Fibroblast of lung (primary cell): ENCODE measurements around the gene RACGAP1. TPM values are rescaled to one million over a fixed set of nuclear protein-coding genes. Genes with fewer than 3 reads are reported as not detected.

Experiments used
- DNase-seq, 2 donors: peaks; one replicate each; pipeline versions ENCODE4 v3.0.0 to v3.0.0-alpha.2; 2010; ENCODE audit warnings: low read depth in 2 of 2
- H2AFZ ChIP-seq: 2 replicates; pipeline ENCODE4 v1.5.1; 2012; ENCODE audit warnings: low read length, control low read depth, inconsistent platforms
- H3K27ac ChIP-seq: 2 replicates; pipeline ENCODE4 v1.5.1; 2011; ENCODE audit warnings: low read length, control low read depth; ENCODE audit not compliant: insufficient read depth
- H3K27me3 ChIP-seq: 2 replicates; pipeline ENCODE4 v1.5.1; 2011; ENCODE audit warnings: mild to moderate bottlenecking, low read length; ENCODE audit not compliant: control insufficient read depth, insufficient read depth
- H3K36me3 ChIP-seq: 2 replicates; pipeline ENCODE4 v1.5.1; 2011; ENCODE audit warnings: low read length; ENCODE audit not compliant: control insufficient read depth, insufficient read depth
- H3K4me1 ChIP-seq: 2 replicates; pipeline ENCODE4 v1.5.1; 2011; ENCODE audit warnings: low read length; ENCODE audit not compliant: control insufficient read depth, insufficient read depth; ENCODE audit errors: extremely low read depth
- H3K4me2 ChIP-seq: 2 replicates; pipeline ENCODE4 v1.5.1; 2011; ENCODE audit warnings: low read length, control low read depth; ENCODE audit not compliant: insufficient read depth; ENCODE audit errors: extremely low read depth
- H3K4me3 ChIP-seq, 4 experiments: fragments of 200-600 bp in 1 of 4; sonication (generic) in 1 of 4; replicated peaks in 1 of 4; 2 replicates each; pipeline ENCODE4 v1.5.1; 2011 to 2016; ENCODE audit warnings: low read length in 4 of 4, low read depth in 3 of 4, mild to moderate bottlenecking in 3 of 4, control low read depth in 2 of 4, inconsistent platforms in 1 of 4, mixed read lengths in 1 of 4; ENCODE audit not compliant: insufficient read depth in 1 of 4; ENCODE audit errors: control extremely low read depth in 1 of 4
- H3K79me2 ChIP-seq: 2 replicates; pipeline ENCODE4 v1.5.1; 2012; ENCODE audit warnings: mild to moderate bottlenecking, low read length, inconsistent platforms; ENCODE audit not compliant: control insufficient read depth, insufficient read depth
- H3K9ac ChIP-seq: 2 replicates; pipeline ENCODE4 v1.5.1; 2011; ENCODE audit warnings: mild to moderate bottlenecking, low read length, control low read depth; ENCODE audit not compliant: insufficient read depth
- H3K9me3 ChIP-seq: 2 replicates; pipeline ENCODE4 v1.5.1; 2012; ENCODE audit warnings: low read depth, low read length; ENCODE audit not compliant: control insufficient read depth, insufficient read depth
- H4K20me1 ChIP-seq: 2 replicates; pipeline ENCODE4 v1.5.1; 2011; ENCODE audit warnings: low read length; ENCODE audit not compliant: control insufficient read depth, insufficient read depth; ENCODE audit errors: extremely low read depth
- CTCF ChIP-seq, 2 donors: IDR thresholded peaks in 1 of 2; conservative IDR thresholded peaks in 1 of 2; 1 replicate in 1 of 2; 2 replicates in 1 of 2; pipeline ENCODE4 v1.5.1; 2011 to 2012; ENCODE audit warnings: low read length in 2 of 2, control low read depth in 1 of 2, inconsistent platforms in 1 of 2, low read depth in 1 of 2, mild to moderate bottlenecking in 1 of 2
- EZH2 ChIP-seq: IDR thresholded peaks from 2 replicates; pipeline ENCODE4 v1.5.1; 2012; ENCODE audit warnings: low read length, control low read depth, mild to moderate bottlenecking; ENCODE audit errors: missing control alignments
- polyA plus RNA-seq, 2 donors: library from polyadenylated mRNA; depleted of rRNA in 1 of 2; stranded (reverse) in 1 of 2; unstranded in 1 of 2; fragments of >200 nt; gene quantifications; 2 replicates each; pipeline ENCODE4 v1.2.1, GENCODE V29; 2011 to 2012; ENCODE audit warnings: missing spikeins in 1 of 2
- total RNA-seq: library from RNA; depleted of rRNA; stranded (reverse); fragments of >200 nt; gene quantifications from 2 replicates; pipeline ENCODE4 v1.2.1, GENCODE V29; 2014

The RACGAP1 gene
- total and polyA plus RNA-seq, 2 donors (not counting 1 experiment from before 2014, with no cell fraction given), result 22.9 to 38.1 TPM

- H3K36me3 ChIP-seq, result no peaks in the 10 kb centered on the region
- H2AFZ ChIP-seq, result no peak overlapping the region
- H3K4me1 ChIP-seq, result peaks cover under 1% of the 10 kb centered on the region
- no peak overlapping the region for H3K4me3 ChIP-seq
- no peaks in the 10 kb centered on the region for H3K9me3 ChIP-seq
- H3K27ac ChIP-seq, result no peak overlapping the region
- H3K79me2 ChIP-seq, result no peaks in the 10 kb centered on the region
- no peak for TF ChIP-seq CTCF (conservative IDR thresholded peaks at IDR 0.05 in 1 of 2, IDR thresholded peaks at IDR 0.05 in 1 of 2; ENCODE audit: low read depth in 1 of 2, low read length in 2 of 2)
- peak; percentile 52 for TF ChIP-seq EZH2
- H3K9ac ChIP-seq, result no peak overlapping the region
- H3K4me2 ChIP-seq, result no peak overlapping the region
- DNase-seq, result no peak
- H3K27me3 ChIP-seq, result peaks cover 63% of the 10 kb centered on the region
- no peaks in the 10 kb centered on the region for H4K20me1 ChIP-seq
These were observed 63.1 kb downstream of the RACGAP1 start for GRCh38 chr12:49961993-49962764.

DNA sequence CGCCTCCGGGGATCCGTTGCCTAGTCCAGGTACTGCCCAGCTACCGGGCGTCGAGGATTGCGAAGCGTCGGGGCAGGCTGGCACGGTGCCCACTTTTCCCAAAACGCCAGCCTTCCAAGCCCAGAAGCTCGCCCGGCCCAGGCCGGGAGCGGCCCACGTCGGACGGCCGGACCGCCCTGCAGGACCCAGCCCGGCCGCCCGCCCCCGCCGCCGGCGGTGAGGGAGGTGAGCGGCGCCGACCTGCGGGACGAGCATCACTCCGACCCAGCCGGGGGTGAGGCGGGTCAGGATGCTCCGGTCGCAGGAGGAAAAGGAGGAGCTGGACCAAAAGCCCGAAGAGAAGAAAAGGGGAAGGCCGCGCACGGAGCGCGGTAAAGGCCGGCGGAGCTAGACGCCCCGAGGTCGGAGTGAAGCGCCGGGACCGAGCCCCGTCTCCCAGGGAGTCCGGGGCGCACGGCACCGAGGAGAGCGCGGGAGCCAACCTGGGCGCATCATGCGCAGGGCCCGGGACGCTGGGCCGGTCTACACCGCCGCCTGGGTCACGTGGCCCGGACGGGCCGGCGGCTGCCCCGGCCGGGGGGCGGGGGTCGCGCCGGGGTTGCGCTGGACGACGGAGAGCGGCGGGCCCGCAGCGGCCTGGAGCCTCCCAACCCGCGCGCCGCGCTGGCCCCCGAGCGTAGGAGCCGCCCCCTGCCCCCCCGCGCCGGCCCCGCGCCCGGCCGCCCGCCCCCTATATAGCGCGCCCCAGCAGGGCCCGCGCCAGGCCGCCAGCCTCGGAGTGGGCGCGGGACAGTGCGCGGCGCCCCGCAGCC lies 64.0 kb downstream of the RACGAP1 start, which contains the start of gene AQP5:
Gene AQP5, plus strand, starts transcription at position 762 of the 812 bp plus-strand sequence. CDS start 146 bp downstream, outside the sequence.
- no peaks in the 10 kb centered on the region for H3K9me3 ChIP-seq
- H2AFZ ChIP-seq, result no peak within 1 kb of the TSS
- no peaks in the 10 kb centered on the region for H4K20me1 ChIP-seq
- H3K27me3 ChIP-seq, result peaks cover 59% of the 10 kb centered on the region
- H3K4me2 ChIP-seq, result peak within 1 kb of the TSS; percentile 35
- no peaks in the 10 kb centered on the region for H3K4me1 ChIP-seq
- DNase-seq, result no peak
- H3K9ac ChIP-seq, result no peak within 1 kb of the TSS
- H3K79me2 ChIP-seq, result no peaks in the 10 kb centered on the region
- TF ChIP-seq CTCF (conservative IDR thresholded peaks at IDR 0.05 in 1 of 2, IDR thresholded peaks at IDR 0.05 in 1 of 2; ENCODE audit: low read depth in 1 of 2, low read length in 2 of 2), result no peak
- peak; percentile 92 for TF ChIP-seq EZH2
- no peaks in the 10 kb centered on the region for H3K36me3 ChIP-seq
- no peak within 1 kb of the TSS for H3K27ac ChIP-seq
- H3K4me3 ChIP-seq, result peak within 1 kb of the TSS in 1 of 4 experiments; percentile 4

- Histone ChIP-seq H3K4me1 (no peaks in the 10 kb centered on the region), H3K27me3 (peaks cover 65% of the 10 kb centered on the region), H3K36me3 (no peaks in the 10 kb centered on the region), H3K79me2 (no peaks in the 10 kb centered on the region), H2AFZ (no peak overlapping the region), H3K4me3 (no peak overlapping the region), H3K4me2 (no peak overlapping the region), H3K27ac (no peak overlapping the region), H3K9me3 (no peaks in the 10 kb centered on the region), H3K9ac (no peak overlapping the region), H4K20me1 (no peaks in the 10 kb centered on the region)
- TF ChIP-seq CTCF (conservative IDR thresholded peaks at IDR 0.05 in 1 of 2, IDR thresholded peaks at IDR 0.05 in 1 of 2; ENCODE audit: low read depth in 1 of 2, low read length in 2 of 2) (no peak), EZH2 (no peak)
- DNase-seq, result no peak
These were observed 64.7 kb downstream of the RACGAP1 start for GRCh38 chr12:49960474-49961110.
